ENCODE measurements around the gene YARS1.

YARS1 gene

GRCh38 chr1:32817159-32817814 is at the start of gene YARS1, which contains the start of gene S100PBP:
YARS1 (minus strand) TSS chr1:32817358; CDS start chr1:32817244, 114 bp downstream.
S100PBP (plus strand) TSS chr1:32817653; CDS start chr1:32826100, 8,447 bp downstream.
- peak within 1 kb of the TSS; percentile 96 for H3K4me3 ChIP-seq (ENCODE audit: low read length)
- TF ChIP-seq ZNF274 (IDR thresholded peaks at IDR 0.05; ENCODE audit: low read depth, low read length), result no peak

- TF ChIP-seq ZNF274 (IDR thresholded peaks at IDR 0.05; ENCODE audit: low read depth, low read length), result no peak
- no peak overlapping the region for H3K4me3 ChIP-seq (ENCODE audit: low read length)
These were observed 48.7 kb upstream of the YARS1 start for GRCh38 chr1:32865639-32866405.

- no peak for TF ChIP-seq ZNF274 (IDR thresholded peaks at IDR 0.05; ENCODE audit: low read depth, low read length)
- no peak overlapping the region for H3K4me3 ChIP-seq (ENCODE audit: low read length)
These were observed 47.3 kb upstream of the YARS1 start for GRCh38 chr1:32864375-32865019.

GRCh38 chr1:32863881-32864245 is 46.7 kb upstream of the YARS1 start:
- H3K4me3 ChIP-seq (ENCODE audit: low read length), result no peak overlapping the region
- TF ChIP-seq ZNF274 (IDR thresholded peaks at IDR 0.05; ENCODE audit: low read depth, low read length), result no peak

- TF ChIP-seq ZNF274 (IDR thresholded peaks at IDR 0.05; ENCODE audit: low read depth, low read length), result no peak
- no peak overlapping the region for H3K4me3 ChIP-seq (ENCODE audit: low read length)
These were observed 46.2 kb upstream of the YARS1 start for GRCh38 chr1:32863218-32863880.

- H3K4me3 ChIP-seq (ENCODE audit: low read length), result no peak overlapping the region
- TF ChIP-seq ZNF274 (IDR thresholded peaks at IDR 0.05; ENCODE audit: low read depth, low read length), result no peak
These were observed 44.9 kb upstream of the YARS1 start for GRCh38 chr1:32861904-32862695.

- H3K4me3 ChIP-seq (ENCODE audit: low read length), result no peak overlapping the region
- TF ChIP-seq ZNF274 (IDR thresholded peaks at IDR 0.05; ENCODE audit: low read depth, low read length), result no peak
These were observed 43.4 kb upstream of the YARS1 start for GRCh38 chr1:32860566-32860965.

- no peak overlapping the region for H3K4me3 ChIP-seq (ENCODE audit: low read length)
- TF ChIP-seq ZNF274 (IDR thresholded peaks at IDR 0.05; ENCODE audit: low read depth, low read length), result no peak
These were observed 42.8 kb upstream of the YARS1 start for GRCh38 chr1:32859915-32860314.

- H3K4me3 ChIP-seq (ENCODE audit: low read length), result no peak overlapping the region
- TF ChIP-seq ZNF274 (IDR thresholded peaks at IDR 0.05; ENCODE audit: low read depth, low read length), result no peak
These were observed 41.6 kb upstream of the YARS1 start for GRCh38 chr1:32858791-32859190.

GRCh38 chr1:32858136-32858535 is 41.0 kb upstream of the YARS1 start:
- no peak for TF ChIP-seq ZNF274 (IDR thresholded peaks at IDR 0.05; ENCODE audit: low read depth, low read length)
- H3K4me3 ChIP-seq (ENCODE audit: low read length), result no peak overlapping the region

- H3K4me3 ChIP-seq (ENCODE audit: low read length), result no peak overlapping the region
- TF ChIP-seq ZNF274 (IDR thresholded peaks at IDR 0.05; ENCODE audit: low read depth, low read length), result no peak
These were observed 38.9 kb upstream of the YARS1 start for GRCh38 chr1:32855861-32856617.

GRCh38 chr1:32848354-32849063 is 31.4 kb upstream of the YARS1 start:
- no peak for TF ChIP-seq ZNF274 (IDR thresholded peaks at IDR 0.05; ENCODE audit: low read depth, low read length)
- H3K4me3 ChIP-seq (ENCODE audit: low read length), result no peak overlapping the region
